Kidney (tissue), 14 donors: ENCODE data around the gene AR. TPM values are rescaled to one million over a fixed set of nuclear protein-coding genes. Genes with fewer than 3 reads are reported as not detected.
"Not testable (repeated sequence)": the region's sequence is repeated elsewhere in the genome, so short reads cannot be mapped to it uniquely, and the experiment has no call there.

Source experiments
- DNase-seq, 5 donors: peaks; one replicate each; pipeline ENCODE4 v3.0.0-alpha.2; 2013 to 2020
- FAIRE-seq: peaks from 2 replicates; lab custom pipeline; 2012; peaks lifted over from hg19 to GRCh38; lab: Jason Lieb, UNC
- H3K27ac ChIP-seq, 2 donors: one replicate each; pipeline ENCODE4 v1.7.0; 2013; ENCODE audit warnings: low read depth in 2 of 2, low read length in 2 of 2, inconsistent platforms in 1 of 2
- H3K27me3 ChIP-seq: one replicate; pipeline ENCODE4 v1.7.1; 2013; ENCODE audit warnings: low read length, inconsistent platforms; ENCODE audit not compliant: control insufficient read depth, insufficient read depth
- H3K36me3 ChIP-seq, 3 donors: one replicate each; pipeline versions ENCODE4 v1.7.0 to v1.7.1; 2013; ENCODE audit warnings: low read length in 3 of 3, control low read depth in 1 of 3, inconsistent platforms in 1 of 3; ENCODE audit not compliant: insufficient read depth in 3 of 3, control insufficient read depth in 2 of 3
- H3K4me1 ChIP-seq, 3 donors: one replicate each; pipeline versions ENCODE4 v1.7.0 to v1.7.1; 2013; ENCODE audit warnings: low read length in 3 of 3, inconsistent platforms in 1 of 3, low read depth in 1 of 3; ENCODE audit not compliant: control insufficient read depth in 2 of 3, insufficient read depth in 2 of 3
- H3K4me3 ChIP-seq, 3 donors: one replicate each; pipeline versions ENCODE4 v1.7.0 to v1.8.1; 2013; ENCODE audit warnings: low read length in 3 of 3, control low read depth in 1 of 3, inconsistent platforms in 1 of 3
- H3K9ac ChIP-seq, 3 donors: one replicate each; pipeline versions ENCODE4 v1.7.0 to v1.7.1; 2013; ENCODE audit warnings: low read length in 3 of 3, control low read depth in 1 of 3, inconsistent platforms in 1 of 3
- H3K9me3 ChIP-seq, 3 donors: one replicate each; pipeline versions ENCODE4 v1.7.0 to v1.7.1; 2013; ENCODE audit warnings: low read length in 3 of 3, control low read depth in 1 of 3, inconsistent platforms in 1 of 3; ENCODE audit not compliant: control insufficient read depth in 2 of 3, insufficient read depth in 1 of 3
- intact Hi-C: fragments of 100-400 bp; cut with DNase I; formaldehyde crosslinking; loops from one replicate; pipeline ENCODE4 v1.11.1; 2022
- polyA plus RNA-seq: library from polyadenylated mRNA; stranded (reverse); fragments of 350-450 nt; fragmentation: Illumina TruSeq; extraction: RNeasy Lipid Tissue Mini Kit (QIAGEN cat#74804); gene quantifications from one replicate; pipeline ENCODE4 v1.2.3, GENCODE V29; 2014; ENCODE audit warnings: low read depth, low replicate concordance; ENCODE audit not compliant: insufficient read depth
- total RNA-seq: library from RNA; stranded (reverse); fragmentation: NEBNext Ultra II Directional; extraction: Animal tissue kit (Norgen Biotek cat#: 25700); gene quantifications from one replicate; pipeline ENCODE4 v1.2.1, GENCODE V29; 2021
- TF ChIP-seq, protein P1 (sequence below): IDR thresholded peaks from 3 replicates; pipeline ENCODE4 v1.5.1; 2012; ENCODE audit warnings: mild to moderate bottlenecking, moderate library complexity, borderline replicate concordance; ENCODE audit not compliant: insufficient read depth; ENCODE audit errors: extremely low read depth
- donor health status: control.
- donor health status: control.
- donor health status: control.
- donor health status: control.
- donor health status: control.
- donor health status: DM: yes; HTN: yes; CAD: no.
- donor health status: Normal renal cell carcinoma (clear cell type).

Gene AR
- total and polyA plus RNA-seq, 2 donors from 2014 or later = 1.6 to 13.6 TPM

DNA sequence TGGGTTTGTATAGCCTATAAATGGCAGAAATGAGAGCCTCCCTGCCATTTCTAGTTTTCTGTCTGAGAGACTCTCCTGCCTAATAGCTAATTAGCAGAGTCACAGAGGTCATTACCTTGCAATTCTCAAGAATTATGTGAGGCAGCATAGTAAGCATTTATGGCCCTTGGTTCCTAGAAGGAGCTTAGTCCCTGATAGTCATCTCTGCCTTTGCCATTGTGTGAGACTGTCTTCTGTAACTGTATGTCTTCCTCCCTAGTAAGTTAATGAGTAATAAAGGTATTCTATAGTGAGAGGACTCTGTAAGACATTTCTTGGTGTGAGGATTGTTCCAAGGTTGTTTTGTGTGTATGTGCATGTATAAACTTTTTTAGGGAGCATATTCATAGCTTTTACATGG lies 108.7 kb downstream of the AR start:
- Histone ChIP-seq H3K4me1 (no peaks in the 10 kb centered on the region), H3K4me3 (no peak overlapping the region), H3K27me3 (no peaks in the 10 kb centered on the region), H3K9me3 (no peaks in the 10 kb centered on the region), H3K27ac (no peak overlapping the region), H3K36me3 (no peaks in the 10 kb centered on the region), H3K9ac (no peak overlapping the region)
- intact Hi-C loops = no loop called here
- FAIRE-seq = no peak
- TF ChIP-seq, protein P1, sequence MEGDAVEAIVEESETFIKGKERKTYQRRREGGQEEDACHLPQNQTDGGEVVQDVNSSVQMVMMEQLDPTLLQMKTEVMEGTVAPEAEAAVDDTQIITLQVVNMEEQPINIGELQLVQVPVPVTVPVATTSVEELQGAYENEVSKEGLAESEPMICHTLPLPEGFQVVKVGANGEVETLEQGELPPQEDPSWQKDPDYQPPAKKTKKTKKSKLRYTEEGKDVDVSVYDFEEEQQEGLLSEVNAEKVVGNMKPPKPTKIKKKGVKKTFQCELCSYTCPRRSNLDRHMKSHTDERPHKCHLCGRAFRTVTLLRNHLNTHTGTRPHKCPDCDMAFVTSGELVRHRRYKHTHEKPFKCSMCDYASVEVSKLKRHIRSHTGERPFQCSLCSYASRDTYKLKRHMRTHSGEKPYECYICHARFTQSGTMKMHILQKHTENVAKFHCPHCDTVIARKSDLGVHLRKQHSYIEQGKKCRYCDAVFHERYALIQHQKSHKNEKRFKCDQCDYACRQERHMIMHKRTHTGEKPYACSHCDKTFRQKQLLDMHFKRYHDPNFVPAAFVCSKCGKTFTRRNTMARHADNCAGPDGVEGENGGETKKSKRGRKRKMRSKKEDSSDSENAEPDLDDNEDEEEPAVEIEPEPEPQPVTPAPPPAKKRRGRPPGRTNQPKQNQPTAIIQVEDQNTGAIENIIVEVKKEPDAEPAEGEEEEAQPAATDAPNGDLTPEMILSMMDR = no peak
- peak in 1 of 5 donors; percentile 0 for DNase-seq

DNA sequence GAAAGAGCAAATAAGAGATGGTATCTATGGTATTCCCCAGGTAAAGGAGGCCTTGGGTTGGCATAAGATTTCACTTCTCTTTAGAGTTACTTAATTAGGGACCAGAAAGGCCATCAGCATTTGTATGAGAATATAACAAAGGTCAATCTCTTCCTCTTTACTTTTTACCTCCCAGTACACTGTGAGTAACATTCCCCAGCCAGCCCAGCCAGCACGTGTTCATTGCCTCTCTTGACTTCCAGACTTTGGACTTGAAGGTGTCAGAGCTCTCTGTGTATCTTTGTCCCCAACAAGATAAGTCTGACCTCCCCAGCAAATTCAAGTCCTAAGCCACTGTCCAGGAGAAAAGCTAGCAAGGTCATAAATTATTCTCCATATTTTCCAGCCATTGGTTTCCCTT lies 110.5 kb downstream of the AR start:
- Histone ChIP-seq H3K4me1 (no peaks in the 10 kb centered on the region), H3K9ac (no peak overlapping the region), H3K4me3 (no peak overlapping the region), H3K27ac (no peak overlapping the region), H3K36me3 (no peaks in the 10 kb centered on the region), H3K9me3 (no peaks in the 10 kb centered on the region), H3K27me3 (no peaks in the 10 kb centered on the region)
- TF ChIP-seq, protein P1 = no peak
- intact Hi-C loops = no loop called here
- DNase-seq = peak in 1 of 5 donors; percentile 2
- peak; percentile 21 for FAIRE-seq

DNA sequence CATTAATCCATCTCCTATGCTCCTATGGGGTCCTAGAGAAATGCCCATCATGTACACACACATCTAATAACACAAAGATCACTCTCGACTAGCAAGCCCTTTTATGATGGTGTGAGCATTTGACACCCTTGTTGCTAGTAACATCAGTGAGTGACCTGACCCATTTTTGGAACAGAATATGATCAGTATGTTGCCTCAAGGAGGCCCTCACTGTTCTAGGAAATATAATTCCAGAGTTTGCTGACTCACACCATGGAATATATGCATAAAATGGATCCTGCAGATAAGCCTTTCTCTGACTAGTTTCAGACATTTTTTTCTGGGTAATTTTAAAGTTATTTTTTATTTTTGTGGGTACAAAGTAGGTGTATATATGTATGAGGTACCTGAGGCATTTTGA lies 121.8 kb downstream of the AR start:
- no peak overlapping the region for H3K4me3 ChIP-seq
- H3K9me3 ChIP-seq = no peaks in the 10 kb centered on the region
- intact Hi-C loops = no loop called here
- H3K27me3 ChIP-seq = no peaks in the 10 kb centered on the region
- TF ChIP-seq, protein P1 = no peak
- H3K4me1 ChIP-seq = no peaks in the 10 kb centered on the region
- FAIRE-seq (no peak), DNase-seq (no peak)
- no peak overlapping the region for H3K9ac ChIP-seq
- no peaks in the 10 kb centered on the region for H3K36me3 ChIP-seq
- no peak overlapping the region for H3K27ac ChIP-seq

DNA sequence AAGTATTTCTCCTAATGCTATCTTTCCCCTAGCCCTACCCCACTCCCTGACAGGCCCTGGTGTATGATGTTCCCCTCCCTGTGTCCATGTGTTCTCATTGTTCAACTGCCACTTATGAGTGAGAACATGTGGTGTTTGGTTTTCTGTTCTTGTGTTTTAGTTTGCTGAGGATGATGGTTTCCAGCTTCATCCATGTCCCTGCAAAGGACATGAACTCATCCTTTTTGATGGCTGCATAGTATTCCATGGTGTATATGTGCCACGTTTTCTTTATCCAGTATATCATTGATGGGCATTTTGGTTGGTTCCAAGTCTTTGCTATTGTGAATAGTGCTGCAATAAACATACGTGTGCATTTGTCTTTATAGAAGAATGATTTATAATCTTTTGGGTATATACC lies 126.9 kb downstream of the AR start:
- H3K4me1 ChIP-seq, FAIRE-seq, intact Hi-C loops, H3K9ac ChIP-seq, H3K9me3 ChIP-seq, H3K4me3 ChIP-seq, H3K36me3 ChIP-seq, DNase-seq, H3K27me3 ChIP-seq, H3K27ac ChIP-seq: not testable (repeated sequence)
